IMR-90 (cell line): ENCODE measurements around the gene LAMC2. TPM values are rescaled to one million over a fixed set of nuclear protein-coding genes. Genes with fewer than 3 reads are reported as not detected.
A peak's percentile ranks its signal among the peaks of the same experiment; 100 is the strongest.

ENCODE experiments used
- ATAC-seq: fragments of 200-7000 bp; cut with Tn5 transposase; 2 replicates; pipeline ENCODE4 v1.9.1; 2020; ENCODE audit warnings: low read depth, mild to moderate bottlenecking, moderate library complexity
- BruUV-seq: library from RNA; stranded (reverse); fragments of 400-500 nt; replicated peaks from 2 replicates; lab custom pipeline; 2021; lab: Mats Ljungman, UMichigan
- CTCF ChIA-PET: fragments of 300-600 bp; formaldehyde crosslinking; extraction: SDS; loops from one replicate; lab custom pipeline; 2021; ENCODE audit warnings: antibody characterized with exemption; lab: Yijun Ruan, JAX
- POLR2A ChIA-PET: fragments of 300-600 bp; sonication (Branson Sonifier 250); formaldehyde crosslinking; loops from one replicate; lab custom pipeline; 2022; ENCODE audit warnings: antibody characterized with exemption; ENCODE audit not compliant: unreplicated experiment; lab: Charles Lee
- DNase-seq: peaks from one replicate; pipeline ENCODE4 v3.0.0; 2013
- H2AFZ ChIP-seq: replicated peaks from 2 replicates; pipeline ENCODE3; 2013; ENCODE audit warnings: low read length, mild to moderate bottlenecking; ENCODE audit not compliant: poor library complexity
- H2AK5ac ChIP-seq: 2 replicates; pipeline ENCODE4 v1.6.1; 2013; ENCODE audit warnings: low read depth, low read length, inconsistent platforms
- H2AK9ac ChIP-seq: replicated peaks from 2 replicates; pipeline ENCODE3; 2013; ENCODE audit warnings: mild to moderate bottlenecking, low read depth, low read length, moderate library complexity; ENCODE audit not compliant: poor library complexity
- H2BK120ac ChIP-seq: 2 replicates; pipeline ENCODE4 v1.6.1; 2013; ENCODE audit warnings: low read depth, low read length, inconsistent platforms
- H2BK15ac ChIP-seq: 3 replicates; pipeline ENCODE4 v1.6.1; 2013; ENCODE audit warnings: low read depth, low read length, inconsistent platforms
- H2BK20ac ChIP-seq: 2 replicates; pipeline ENCODE4 v1.6.1; 2013; ENCODE audit warnings: low read depth, mild to moderate bottlenecking, inconsistent platforms, low read length, moderate library complexity
- H2BK5ac ChIP-seq: 2 replicates; pipeline ENCODE4 v1.6.1; 2013; ENCODE audit warnings: mild to moderate bottlenecking, low read depth, low read length, inconsistent platforms; ENCODE audit not compliant: poor library complexity, severe bottlenecking
- H3K14ac ChIP-seq: replicated peaks from 2 replicates; pipeline ENCODE4 v1.6.1; 2013; ENCODE audit warnings: low read depth, low read length, inconsistent platforms
- H3K18ac ChIP-seq: 2 replicates; pipeline ENCODE4 v1.6.1; 2013; ENCODE audit warnings: low read depth, low read length, control low read depth
- H3K23ac ChIP-seq: 2 replicates; pipeline ENCODE4 v1.6.1; 2013; ENCODE audit warnings: low read depth, low read length, inconsistent platforms
- H3K27ac ChIP-seq: 2 replicates; pipeline ENCODE4 v1.5.1; 2013; ENCODE audit warnings: mild to moderate bottlenecking, control low read depth, low read length; ENCODE audit not compliant: insufficient read depth
- H3K27me3 ChIP-seq: 2 replicates; pipeline ENCODE4 v1.6.1; 2013; ENCODE audit warnings: low read length; ENCODE audit not compliant: control insufficient read depth, insufficient read depth
- H3K36me3 ChIP-seq: 2 replicates; pipeline ENCODE4 v1.6.1; 2013; ENCODE audit warnings: low read length, mixed read lengths; ENCODE audit not compliant: control insufficient read depth, insufficient read depth
- H3K4ac ChIP-seq: 2 replicates; pipeline ENCODE4 v1.6.1; 2013; ENCODE audit warnings: low read depth, low read length, inconsistent platforms
- H3K4me1 ChIP-seq: 2 replicates; pipeline ENCODE4 v1.6.1; 2013; ENCODE audit warnings: low read length, mixed read lengths; ENCODE audit not compliant: control insufficient read depth, insufficient read depth
- H3K4me2 ChIP-seq: 2 replicates; pipeline ENCODE4 v1.6.1; 2013; ENCODE audit warnings: low read depth, mild to moderate bottlenecking, control low read depth, low read length, moderate library complexity
- H3K4me3 ChIP-seq: 2 replicates; pipeline ENCODE4 v1.5.1; 2013; ENCODE audit warnings: low read depth, mild to moderate bottlenecking, control low read depth, low read length, moderate library complexity; ENCODE audit not compliant: insufficient read depth
- H3K56ac ChIP-seq: 2 replicates; pipeline ENCODE4 v1.6.1; 2013; ENCODE audit warnings: low read length, inconsistent platforms; ENCODE audit not compliant: insufficient read depth; ENCODE audit errors: extremely low read depth
- H3K79me1 ChIP-seq, 2 experiments: 2 replicates each; pipeline ENCODE4 v1.6.1; 2013; ENCODE audit warnings: low read length in 2 of 2, inconsistent platforms in 1 of 2, low read depth in 1 of 2
- H3K9ac ChIP-seq: 2 replicates; pipeline ENCODE4 v1.6.1; 2013; ENCODE audit warnings: low read depth, low read length, control low read depth
- H3K9me1 ChIP-seq: 2 replicates; pipeline ENCODE4 v1.6.1; 2013; ENCODE audit warnings: low read length, inconsistent platforms; ENCODE audit not compliant: insufficient read depth
- H3K9me3 ChIP-seq: 2 replicates; pipeline ENCODE4 v1.6.1; 2013; ENCODE audit warnings: low read length; ENCODE audit not compliant: control insufficient read depth, insufficient read depth
- H4K20me1 ChIP-seq: 2 replicates; pipeline ENCODE4 v1.6.1; 2013; ENCODE audit warnings: low read length, inconsistent platforms; ENCODE audit not compliant: insufficient read depth
- H4K5ac ChIP-seq: 2 replicates; pipeline ENCODE4 v1.6.1; 2013; ENCODE audit warnings: mild to moderate bottlenecking, low read depth, low read length, control low read depth
- H4K8ac ChIP-seq, 2 experiments: 2 replicates each; pipeline ENCODE4 v1.6.1; 2013; ENCODE audit warnings: low read depth in 2 of 2, low read length in 2 of 2, control low read depth in 1 of 2, inconsistent platforms in 1 of 2
- H4K91ac ChIP-seq: 2 replicates; pipeline ENCODE4 v1.6.1; 2013; ENCODE audit warnings: low read depth, low read length, inconsistent platforms; ENCODE audit not compliant: insufficient read depth
- CEBPB ChIP-seq: IDR thresholded peaks from 2 replicates; pipeline ENCODE4 v1.6.1; 2012; ENCODE audit warnings: low read depth, low read length, improper control_type of control experiment
- CHD1 ChIP-seq: IDR thresholded peaks from 2 replicates; pipeline ENCODE4 v1.6.1; 2012; ENCODE audit warnings: low read depth, low read length, improper control_type of control experiment
- ELK1 ChIP-seq: fragments of 150-350 bp; IDR thresholded peaks from 2 replicates; pipeline ENCODE4 v1.6.1; 2016; ENCODE audit warnings: low read depth, mild to moderate bottlenecking, low read length, moderate library complexity, borderline replicate concordance
- FOS ChIP-seq: fragments of 150-350 bp; IDR thresholded peaks from 2 replicates; pipeline ENCODE4 v1.6.1; 2016; ENCODE audit warnings: low read depth, low read length
- MAFK ChIP-seq: IDR thresholded peaks from 2 replicates; pipeline ENCODE4 v1.6.1; 2012; ENCODE audit warnings: low read depth, low read length, improper control_type of control experiment
- MAZ ChIP-seq: IDR thresholded peaks from 2 replicates; pipeline ENCODE4 v1.6.1; 2012; ENCODE audit warnings: low read depth, mild to moderate bottlenecking, low read length, improper control_type of control experiment, moderate library complexity, borderline replicate concordance
- NFE2L2 ChIP-seq: fragments of 150-350 bp; IDR thresholded peaks from 2 replicates; pipeline ENCODE4 v1.6.1; 2016; ENCODE audit warnings: low read depth, mild to moderate bottlenecking, low read length
- POLR2A ChIP-seq: IDR thresholded peaks from 2 replicates; pipeline ENCODE4 v1.6.1; 2012; ENCODE audit warnings: mild to moderate bottlenecking, low read depth, low read length
- RAD21 ChIP-seq: IDR thresholded peaks from 2 replicates; pipeline ENCODE4 v1.6.1; 2012; ENCODE audit warnings: low read length, improper control_type of control experiment
- RCOR1 ChIP-seq: IDR thresholded peaks from 2 replicates; pipeline ENCODE4 v1.6.1; 2012; ENCODE audit warnings: mild to moderate bottlenecking, low read length, improper control_type of control experiment; ENCODE audit not compliant: insufficient replicate concordance
- RFX5 ChIP-seq: IDR thresholded peaks from 2 replicates; pipeline ENCODE4 v1.8.0; 2012; ENCODE audit warnings: low read depth, mild to moderate bottlenecking, low read length, moderate library complexity
- SMC3 ChIP-seq: fragments of 150-350 bp; IDR thresholded peaks from 2 replicates; pipeline ENCODE4 v1.6.1; 2016; ENCODE audit warnings: low read depth, mild to moderate bottlenecking, antibody characterized with exemption, low read length, moderate library complexity
- USF2 ChIP-seq: fragments of 150-350 bp; IDR thresholded peaks from 2 replicates; pipeline ENCODE4 v1.6.1; 2017; ENCODE audit warnings: mild to moderate bottlenecking, antibody characterized with exemption, low read length, low read depth
- WGBS, 2 experiments: methylation state at CpG; one replicate each; pipeline versions ENCODE4 v1.1.5 to v1.1.7; 2013; ENCODE audit warnings: missing lambda C conversion rate in 2 of 2; ENCODE audit not compliant: insufficient read length in 1 of 2; ENCODE audit errors: extremely low coverage in 2 of 2; 5-methylcytosine and 5-hydroxymethylcytosine counted together
- dilution Hi-C: fragments of 300-500 bp; cut with HindIII; formaldehyde crosslinking; loops from one replicate; pipeline ENCODE4 v1.14.3; 2018; ENCODE audit warnings: low sequenced_read_pairs; ENCODE audit not compliant: unreplicated experiment
- in situ Hi-C: fragments of 300-500 bp; cut with MboI; formaldehyde crosslinking; loops from 3 replicates; pipeline ENCODE4 v1.14.3; 2019; ENCODE audit warnings: low sequenced_read_pairs, inconsistent platforms, mixed read lengths
- intact Hi-C: fragments of 100-400 bp; cut with micrococcal nuclease; formaldehyde crosslinking; loops from 2 replicates; pipeline ENCODE4 v1.10.0; 2022
- polyA plus RNA-seq, 3 experiments: library from polyadenylated mRNA; depleted of rRNA; stranded (reverse); fragments of >200 nt; gene quantifications; 2 replicates each; pipeline ENCODE4 v1.2.3, GENCODE V29; 2012; ENCODE audit warnings: low replicate concordance in 1 of 3
- total RNA-seq: library from RNA; depleted of rRNA; stranded (reverse); fragments of >200 nt; gene quantifications from 2 replicates; pipeline ENCODE4 v1.2.3, GENCODE V29; 2012

The LAMC2 gene
- total and polyA plus RNA-seq, 2 of the 4 experiments (the other 2 are of a cell fraction), result 2.3 to 2.8 TPM

GRCh38 chr1:183228347-183229220, 42.5 kb downstream of the LAMC2 start:
- Histone ChIP-seq H3K9me3 (no peaks in the 10 kb centered on the region), H2BK15ac (0 out of 3 replicates have a peak overlapping the region, but pooled peaks have one; percentile 12), H3K18ac (no peak overlapping the region), H3K79me1 (no peaks in the 10 kb centered on the region), H3K4me2 (no peak overlapping the region), H2AK9ac (no peak overlapping the region), H3K4me1 (peaks cover under 1% of the 10 kb centered on the region; the same call in 1 of the 2 replicates), H3K36me3 (no peaks in the 10 kb centered on the region), H3K14ac (no peak overlapping the region), H4K5ac (no peak overlapping the region), H4K8ac (no peak overlapping the region; a peak in 1 of 4 replicates), H4K91ac (peak overlapping the region; percentile 8; the same call in 1 of the 2 replicates), H4K20me1 (no peaks in the 10 kb centered on the region), H2BK20ac (no peak overlapping the region), H3K4me3 (no peak overlapping the region), H3K27me3 (no peaks in the 10 kb centered on the region), H3K23ac (no peak overlapping the region; the same call in 1 of the 2 replicates), H3K27ac (no peak overlapping the region), H3K9ac (no peak overlapping the region), H2BK120ac (0 out of 2 replicates have a peak overlapping the region, but pooled peaks have one; percentile 21), H3K56ac (no peak overlapping the region), H2AK5ac (0 out of 2 replicates have a peak overlapping the region, but pooled peaks have one; percentile 16), H2AFZ (no peak overlapping the region), H3K4ac (peak overlapping the region; percentile 27), H2BK5ac (no peak overlapping the region), H3K9me1 (0 out of 2 replicates have a peak, but pooled peaks cover 2% of the 10 kb centered on the region)
- dilution Hi-C loops (no loop called here), intact Hi-C loops (no loop called here), in situ Hi-C loops (loop anchor here (25.0 kb wide), 1 partner anchor 266 kb away; the partner anchor contains the start of gene SHCBP1L)
- CTCF ChIA-PET, result interaction anchor here (0.6 to 2.6 kb wide), 9 partner anchors 9 to 442 kb away, joined by 3 to 8 read pairs (median 4); no protein-coding TSS in a partner anchor
- ATAC-seq (no peak), DNase-seq (no peak)
- WGBS, 2 experiments, result 95% methylated on average over 6 of the region's 13 CpGs; no CpG with 5 or more reads in 1 of the 2 experiments
- POLR2A ChIA-PET, result no interaction called here
- no TSS peak for BruUV-seq
- TF ChIP-seq MAZ, result no peak
- no peak for TF ChIP-seq SMC3
- no peak for TF ChIP-seq FOS
- TF ChIP-seq RFX5, result no peak
- no peak for TF ChIP-seq CHD1
- no peak for TF ChIP-seq USF2
- no peak for TF ChIP-seq RAD21
- TF ChIP-seq CEBPB, result no peak
- TF ChIP-seq ELK1, result no peak
- TF ChIP-seq MAFK, result no peak
- no peak for TF ChIP-seq NFE2L2
- TF ChIP-seq POLR2A, result no peak
- TF ChIP-seq RCOR1, result no peak
